Hepatocyte (in vitro differentiated cells): ENCODE results near the gene FAM217B.

ENCODE experiments used
- EZH2 ChIP-seq: fragments of 200-600 bp; sonication (generic); IDR thresholded peaks from 2 replicates; pipeline ENCODE4 v1.6.1; 2016; ENCODE audit warnings: antibody characterized with exemption, mild to moderate bottlenecking, borderline replicate concordance
- EZH2phosphoT487 ChIP-seq: fragments of 200-600 bp; sonication (generic); IDR thresholded peaks from one replicate; pipeline ENCODE4 v1.6.1; 2018; ENCODE audit warnings: antibody characterized with exemption, mild to moderate bottlenecking, low read depth, moderate library complexity; ENCODE audit not compliant: unreplicated experiment, severe bottlenecking
- TF ChIP-seq, protein P1 (sequence below): fragments of 200-600 bp; sonication (generic); IDR thresholded peaks from 2 replicates; pipeline ENCODE4 v1.5.1; 2016; ENCODE audit warnings: antibody characterized with exemption, mild to moderate bottlenecking; ENCODE audit not compliant: poor library complexity

DNA sequence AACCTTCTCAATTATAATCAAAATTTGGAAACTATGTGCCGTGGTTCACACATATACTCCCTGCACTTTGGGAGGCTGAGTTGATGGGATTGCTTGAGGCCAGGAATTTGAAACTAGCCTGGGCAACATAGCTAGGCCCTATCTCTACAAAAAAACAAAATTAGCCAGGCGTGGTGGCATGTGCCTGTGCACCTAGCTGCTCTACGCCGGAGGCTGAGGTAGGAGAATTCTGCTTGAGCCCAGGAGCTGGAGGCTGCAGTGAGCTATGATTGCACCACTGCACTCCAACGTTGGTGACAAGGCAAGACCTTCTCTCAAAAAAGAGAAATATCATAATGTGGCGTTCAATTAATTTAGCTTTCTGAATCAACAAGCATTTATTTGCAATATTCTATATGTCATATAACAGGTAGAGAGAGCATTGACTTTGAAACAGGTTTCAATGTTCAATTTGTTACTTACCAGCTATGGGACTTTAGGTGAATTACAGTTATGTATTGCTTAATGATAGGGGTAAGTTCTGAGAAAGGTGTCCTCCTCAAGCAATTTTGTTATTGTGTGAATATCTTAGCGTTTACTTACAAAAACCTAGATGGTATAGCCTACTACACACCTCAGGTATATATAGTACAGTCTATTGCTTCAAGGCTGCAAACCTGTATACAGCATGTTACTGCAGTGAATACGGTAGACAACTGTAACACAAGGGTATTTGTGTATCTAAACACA, 4.6 kb upstream of the FAM217B start:
- TF ChIP-seq EZH2 (no peak), EZH2phosphoT487 (no peak)
- TF ChIP-seq, protein P1, sequence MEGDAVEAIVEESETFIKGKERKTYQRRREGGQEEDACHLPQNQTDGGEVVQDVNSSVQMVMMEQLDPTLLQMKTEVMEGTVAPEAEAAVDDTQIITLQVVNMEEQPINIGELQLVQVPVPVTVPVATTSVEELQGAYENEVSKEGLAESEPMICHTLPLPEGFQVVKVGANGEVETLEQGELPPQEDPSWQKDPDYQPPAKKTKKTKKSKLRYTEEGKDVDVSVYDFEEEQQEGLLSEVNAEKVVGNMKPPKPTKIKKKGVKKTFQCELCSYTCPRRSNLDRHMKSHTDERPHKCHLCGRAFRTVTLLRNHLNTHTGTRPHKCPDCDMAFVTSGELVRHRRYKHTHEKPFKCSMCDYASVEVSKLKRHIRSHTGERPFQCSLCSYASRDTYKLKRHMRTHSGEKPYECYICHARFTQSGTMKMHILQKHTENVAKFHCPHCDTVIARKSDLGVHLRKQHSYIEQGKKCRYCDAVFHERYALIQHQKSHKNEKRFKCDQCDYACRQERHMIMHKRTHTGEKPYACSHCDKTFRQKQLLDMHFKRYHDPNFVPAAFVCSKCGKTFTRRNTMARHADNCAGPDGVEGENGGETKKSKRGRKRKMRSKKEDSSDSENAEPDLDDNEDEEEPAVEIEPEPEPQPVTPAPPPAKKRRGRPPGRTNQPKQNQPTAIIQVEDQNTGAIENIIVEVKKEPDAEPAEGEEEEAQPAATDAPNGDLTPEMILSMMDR = no peak
